A673 (cell line): ENCODE results near the gene KCNMA1.

ENCODE experiments used
- CTCF ChIP-seq: fragments of 300-800, 200-600 bp; sonication (generic); conservative IDR thresholded peaks from 2 replicates; pipeline ENCODE4 v1.5.1; 2017; ENCODE audit warnings: low read depth, mild to moderate bottlenecking, antibody characterized with exemption, low read length, moderate library complexity, mixed read lengths
- EZH2 ChIP-seq: fragments of 200-600 bp; sonication (generic); IDR thresholded peaks from 2 replicates; pipeline ENCODE4 v1.6.1; 2017; ENCODE audit warnings: borderline replicate concordance, low read depth, mild to moderate bottlenecking, mixed read lengths, antibody characterized with exemption, low read length; ENCODE audit not compliant: poor library complexity, severe bottlenecking

GRCh38 chr10:77180104-77180503 lies 457.5 kb downstream of the KCNMA1 start:
- TF ChIP-seq CTCF: no peak
- no peak for TF ChIP-seq EZH2
